Peyer's patch (tissue), 4 donors: Measurements from ENCODE around the gene OST4. TPM values are rescaled to one million over a fixed set of nuclear protein-coding genes. Genes with fewer than 3 reads are reported as not detected.

Experiments
- DNase-seq, 3 donors: peaks; one replicate each; pipeline ENCODE4 v3.0.0-alpha.2; 2017 to 2019
- H3K27ac ChIP-seq, 4 donors: fragments of 200-600 bp; sonication (generic); one replicate each; pipeline ENCODE4 v1.5.1; 2016 to 2019
- H3K27me3 ChIP-seq, 2 donors: fragments of 200-600 bp; sonication (generic); one replicate each; pipeline ENCODE4 v1.5.1; 2019
- H3K36me3 ChIP-seq, 3 donors: fragments of 200-600 bp; sonication (generic); one replicate each; pipeline ENCODE4 v1.5.1; 2016 to 2019
- H3K4me1 ChIP-seq, 4 donors: fragments of 200-600 bp; sonication (generic); one replicate each; pipeline ENCODE4 v1.5.1; 2016 to 2019
- H3K4me3 ChIP-seq, 4 donors: fragments of 200-600 bp; sonication (generic); 1 replicate in 3 of 4; 2 replicates in 1 of 4; pipeline ENCODE4 v1.5.1; 2016 to 2019; ENCODE audit warnings: mild to moderate bottlenecking in 1 of 4
- H3K9me3 ChIP-seq, 4 donors: fragments of 200-600 bp; sonication (generic); one replicate each; pipeline ENCODE4 v1.5.1; 2016 to 2019; ENCODE audit warnings: mild to moderate bottlenecking in 1 of 4
- CTCF ChIP-seq, 6 experiments: fragments of 450-650 bp in 4 of 6; fragments of 200-600 bp in 2 of 6; sonication (generic) in 1 of 6; IDR thresholded peaks; one replicate each; pipeline ENCODE4 v1.5.1; 2017 to 2019; ENCODE audit warnings: antibody characterized with exemption in 6 of 6, mild to moderate bottlenecking in 3 of 6, moderate library complexity in 1 of 6
- POLR2A ChIP-seq, 2 donors: fragments of 450-650 bp; IDR thresholded peaks; one replicate each; pipeline ENCODE4 v1.5.1; 2017; ENCODE audit warnings: antibody characterized with exemption in 2 of 2, mild to moderate bottlenecking in 2 of 2, moderate library complexity in 2 of 2
- total RNA-seq, 4 donors: library from RNA; depleted of rRNA; stranded (reverse); fragments of >200 nt; gene quantifications; one replicate each; pipeline ENCODE4 v1.1.0, GENCODE V29; 2016

Gene OST4
- total RNA-seq, 4 donors from 2014 or later: 136 to 329 (median 225) TPM

GRCh38 chr2:27097341-27097740, 25.9 kb upstream of the OST4 start:
- Histone ChIP-seq H3K9me3 (no peaks in the 10 kb centered on the region), H3K4me1 (peaks cover 0 to 33% (median 6%) of the 10 kb centered on the region in 4 donors), H3K27me3 (no peaks in the 10 kb centered on the region), H3K27ac (no peak overlapping the region), H3K36me3 (peaks cover 0 to 42% (median 0%) of the 10 kb centered on the region in 3 donors), H3K4me3 (no peak overlapping the region)
- no peak for DNase-seq
- TF ChIP-seq CTCF (IDR thresholded peaks at IDR 0.05) (no peak), POLR2A (IDR thresholded peaks at IDR 0.05) (no peak)

GRCh38 chr2:27096748-27097297, 25.4 kb upstream of the OST4 start:
- Histone ChIP-seq H3K36me3 (peaks cover 0 to 42% (median 0%) of the 10 kb centered on the region in 3 donors), H3K4me3 (no peak overlapping the region), H3K27ac (peak overlapping the region in 2 of 4 donors; percentile 53 to 86), H3K4me1 (peaks cover 0 to 38% (median 8%) of the 10 kb centered on the region in 4 donors), H3K9me3 (no peaks in the 10 kb centered on the region), H3K27me3 (no peaks in the 10 kb centered on the region)
- DNase-seq: no peak
- TF ChIP-seq POLR2A (IDR thresholded peaks at IDR 0.05) (no peak), CTCF (IDR thresholded peaks at IDR 0.05) (no peak)

- H3K27me3 ChIP-seq: no peaks in the 10 kb centered on the region
- peaks cover 0 to 42% (median 0%) of the 10 kb centered on the region in 3 donors for H3K36me3 ChIP-seq
- H3K27ac ChIP-seq: peak overlapping the region in 2 of 4 donors; percentile 86 to 96
- H3K9me3 ChIP-seq: no peaks in the 10 kb centered on the region
- peak overlapping the region in 3 of 4 donors; percentile 18 to 39 (median 37) for H3K4me3 ChIP-seq
- DNase-seq: peak in 2 of 3 donors; percentile 56 to 73
- TF ChIP-seq CTCF (IDR thresholded peaks at IDR 0.05) (no peak), POLR2A (IDR thresholded peaks at IDR 0.05) (peak in 1 of 2 donors; percentile 27)
- peaks cover 0 to 38% (median 8%) of the 10 kb centered on the region in 4 donors for H3K4me1 ChIP-seq
Observed at GRCh38 chr2:27095745-27096651, 24.5 kb upstream of the OST4 start.

GRCh38 chr2:27095427-27095744, 23.9 kb upstream of the OST4 start:
- peak overlapping the region in 2 of 4 donors; percentile 3 to 4 for H3K4me3 ChIP-seq
- H3K27ac ChIP-seq: peak overlapping the region in 2 of 4 donors; percentile 86 to 96
- H3K4me1 ChIP-seq: peaks cover 0 to 38% (median 8%) of the 10 kb centered on the region in 4 donors
- H3K9me3 ChIP-seq: no peaks in the 10 kb centered on the region
- H3K27me3 ChIP-seq: no peaks in the 10 kb centered on the region
- TF ChIP-seq POLR2A (IDR thresholded peaks at IDR 0.05) (no peak), CTCF (IDR thresholded peaks at IDR 0.05) (no peak)
- H3K36me3 ChIP-seq: peaks cover 0 to 37% (median 0%) of the 10 kb centered on the region in 3 donors
- DNase-seq: no peak

- no peak for TF ChIP-seq CTCF (IDR thresholded peaks at IDR 0.05)
- TF ChIP-seq POLR2A (IDR thresholded peaks at IDR 0.05): no peak
- Histone ChIP-seq H3K27ac (peak overlapping the region in 2 of 4 donors; percentile 86 to 96), H3K4me3 (peak overlapping the region in 1 of 4 donors; percentile 10)
Observed at GRCh38 chr2:27094353-27094984, 23.0 kb upstream of the OST4 start.

More at GRCh38 chr2:27094353-27094984, 23.0 kb upstream of the OST4 start:
- H3K9me3 ChIP-seq: no peaks in the 10 kb centered on the region
- peaks cover 0 to 28% (median 0%) of the 10 kb centered on the region in 3 donors for H3K36me3 ChIP-seq
- DNase-seq: no peak
- H3K4me1 ChIP-seq: peaks cover 0 to 38% (median 8%) of the 10 kb centered on the region in 4 donors
- H3K27me3 ChIP-seq: no peaks in the 10 kb centered on the region
